ENCODE results near the gene NSMCE4A. TPM values are rescaled to one million over a fixed set of nuclear protein-coding genes. Genes with fewer than 3 reads are reported as not detected.

The NSMCE4A gene
- polyA plus RNA-seq, 1 donor (not counting 4 experiments of a cell fraction or from before 2014, with no cell fraction given), result 52.0 TPM

DNA sequence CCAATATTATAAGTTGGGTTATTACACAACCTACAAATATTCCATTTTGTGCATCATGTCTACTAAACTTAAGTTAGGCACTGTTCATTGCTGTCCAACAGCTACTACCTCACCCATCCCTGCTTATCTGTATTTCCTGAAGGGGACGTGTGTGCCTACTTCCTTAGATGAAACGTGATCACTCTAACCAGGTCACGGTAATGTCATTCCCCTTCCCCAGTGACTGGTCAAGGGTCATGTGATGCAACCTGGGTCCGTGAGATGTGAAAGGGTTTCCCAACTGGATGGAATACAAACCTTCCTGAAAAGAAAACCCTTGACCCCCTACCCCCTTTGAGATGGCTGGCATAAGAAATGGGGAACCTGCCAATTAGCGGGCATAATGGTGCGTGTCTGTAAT is 1.6 kb upstream of the NSMCE4A start:
- Histone ChIP-seq H2AFZ (ENCODE audit: control insufficient read depth, low read length) (no peak overlapping the region), H3K9me1 (ENCODE audit: control insufficient read depth, extremely low read depth, insufficient read depth, low read length) (no peaks in the 10 kb centered on the region), H3K9ac (ENCODE audit: control insufficient read depth, extremely low read depth, insufficient read depth, low read length) (no peak overlapping the region), H3K9me3 (ENCODE audit: control insufficient read depth, low read depth, low read length) (no peaks in the 10 kb centered on the region), H3K79me2 (ENCODE audit: control insufficient read depth, insufficient read depth, low read length) (peaks cover 11% of the 10 kb centered on the region), H3K4me1 (ENCODE audit: control insufficient read depth, extremely low read depth, insufficient read depth, low read length) (peaks cover 10% of the 10 kb centered on the region), H3K4me2 (ENCODE audit: control insufficient read depth, extremely low read depth, insufficient read depth, low read depth, low read length) (no peak overlapping the region), H4K20me1 (ENCODE audit: control insufficient read depth, extremely low read depth, insufficient read depth, low read length) (no peaks in the 10 kb centered on the region), H3K27ac (ENCODE audit: control insufficient read depth, insufficient read depth, low read length) (no peak overlapping the region), H3K36me3 (ENCODE audit: control insufficient read depth in 2 of 2, extremely low read depth in 1 of 2, insufficient read depth in 2 of 2, low read length in 2 of 2) (peaks cover 0 to 6% of the 10 kb centered on the region in 2 experiments), H3K27me3 (ENCODE audit: control insufficient read depth, extremely low read depth, insufficient read depth, low read length) (no peaks in the 10 kb centered on the region), H3K4me3 (ENCODE audit: control insufficient read depth in 2 of 3, extremely low read depth in 1 of 3, insufficient read depth in 2 of 3, low read depth in 1 of 3, low read length in 3 of 3) (no peak overlapping the region)
- FAIRE-seq, result no peak
- no peak for DNase-seq (ENCODE audit: low read depth, low spot score)
- TF ChIP-seq, protein P1, sequence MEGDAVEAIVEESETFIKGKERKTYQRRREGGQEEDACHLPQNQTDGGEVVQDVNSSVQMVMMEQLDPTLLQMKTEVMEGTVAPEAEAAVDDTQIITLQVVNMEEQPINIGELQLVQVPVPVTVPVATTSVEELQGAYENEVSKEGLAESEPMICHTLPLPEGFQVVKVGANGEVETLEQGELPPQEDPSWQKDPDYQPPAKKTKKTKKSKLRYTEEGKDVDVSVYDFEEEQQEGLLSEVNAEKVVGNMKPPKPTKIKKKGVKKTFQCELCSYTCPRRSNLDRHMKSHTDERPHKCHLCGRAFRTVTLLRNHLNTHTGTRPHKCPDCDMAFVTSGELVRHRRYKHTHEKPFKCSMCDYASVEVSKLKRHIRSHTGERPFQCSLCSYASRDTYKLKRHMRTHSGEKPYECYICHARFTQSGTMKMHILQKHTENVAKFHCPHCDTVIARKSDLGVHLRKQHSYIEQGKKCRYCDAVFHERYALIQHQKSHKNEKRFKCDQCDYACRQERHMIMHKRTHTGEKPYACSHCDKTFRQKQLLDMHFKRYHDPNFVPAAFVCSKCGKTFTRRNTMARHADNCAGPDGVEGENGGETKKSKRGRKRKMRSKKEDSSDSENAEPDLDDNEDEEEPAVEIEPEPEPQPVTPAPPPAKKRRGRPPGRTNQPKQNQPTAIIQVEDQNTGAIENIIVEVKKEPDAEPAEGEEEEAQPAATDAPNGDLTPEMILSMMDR (optimal IDR thresholded peaks at IDR 0.05 in 1 of 3, IDR thresholded peaks at IDR 0.05 in 1 of 3, conservative IDR thresholded peaks at IDR 0.05 in 1 of 3; ENCODE audit: extremely low read depth in 1 of 3, insufficient read depth in 2 of 3, low read length in 3 of 3), result no peak
- no peak for TF ChIP-seq EZH2 (IDR thresholded peaks at IDR 0.05; ENCODE audit: low read length)
- dilution Hi-C loops (cut with MboI; ENCODE audit: extremely low pct_ligation_motif_present, low sequenced_read_pairs), result no loop called here

- Histone ChIP-seq H3K4me1 (ENCODE audit: control insufficient read depth, extremely low read depth, insufficient read depth, low read length) (peaks cover 10% of the 10 kb centered on the region), H3K79me2 (ENCODE audit: control insufficient read depth, insufficient read depth, low read length) (peaks cover 11% of the 10 kb centered on the region), H3K36me3 (ENCODE audit: control insufficient read depth in 2 of 2, extremely low read depth in 1 of 2, insufficient read depth in 2 of 2, low read length in 2 of 2) (peaks cover 0 to 8% of the 10 kb centered on the region in 2 experiments), H3K9me1 (ENCODE audit: control insufficient read depth, extremely low read depth, insufficient read depth, low read length) (no peaks in the 10 kb centered on the region), H2AFZ (ENCODE audit: control insufficient read depth, low read length) (peak overlapping the region; percentile 82), H3K9ac (ENCODE audit: control insufficient read depth, extremely low read depth, insufficient read depth, low read length) (peak overlapping the region; percentile 85), H3K4me3 (ENCODE audit: control insufficient read depth in 2 of 3, extremely low read depth in 1 of 3, insufficient read depth in 2 of 3, low read depth in 1 of 3, low read length in 3 of 3) (peak overlapping the region; percentile 57 to 90 (median 74)), H4K20me1 (ENCODE audit: control insufficient read depth, extremely low read depth, insufficient read depth, low read length) (no peaks in the 10 kb centered on the region), H3K9me3 (ENCODE audit: control insufficient read depth, low read depth, low read length) (no peaks in the 10 kb centered on the region), H3K27ac (ENCODE audit: control insufficient read depth, insufficient read depth, low read length) (peak overlapping the region; percentile 74), H3K27me3 (ENCODE audit: control insufficient read depth, extremely low read depth, insufficient read depth, low read length) (no peaks in the 10 kb centered on the region), H3K4me2 (ENCODE audit: control insufficient read depth, extremely low read depth, insufficient read depth, low read depth, low read length) (peak overlapping the region; percentile 86)
- DNase-seq (ENCODE audit: low read depth, low spot score), result no peak
- TF ChIP-seq, protein P1 (optimal IDR thresholded peaks at IDR 0.05 in 1 of 3, IDR thresholded peaks at IDR 0.05 in 1 of 3, conservative IDR thresholded peaks at IDR 0.05 in 1 of 3; ENCODE audit: extremely low read depth in 1 of 3, insufficient read depth in 2 of 3, low read length in 3 of 3), result peak in 2 of 3 experiments; percentile 56 to 59
- no peak for TF ChIP-seq EZH2 (IDR thresholded peaks at IDR 0.05; ENCODE audit: low read length)
- dilution Hi-C loops (cut with MboI; ENCODE audit: extremely low pct_ligation_motif_present, low sequenced_read_pairs), result no loop called here
- no peak for FAIRE-seq
Measured at GRCh38 chr10:121975295-121976086, 474 bp upstream of the NSMCE4A start.
